H9 (cell line): ENCODE measurements around the gene RPLP1. TPM values are rescaled to one million over a fixed set of nuclear protein-coding genes. Genes with fewer than 3 reads are reported as not detected.

Source experiments
- DNase-seq: peaks from one replicate; pipeline ENCODE4 v3.0.0-alpha.2; 2017
- H2AFZ ChIP-seq: one replicate; pipeline ENCODE4 v1.6.1; 2013; ENCODE audit warnings: mild to moderate bottlenecking, low read length, control low read depth, moderate library complexity
- H2AK5ac ChIP-seq: 2 replicates; pipeline ENCODE4 v1.6.1; 2013; ENCODE audit warnings: low read length, control low read depth, mixed read lengths; ENCODE audit not compliant: insufficient read length
- H2BK120ac ChIP-seq: one replicate; pipeline ENCODE4 v1.6.1; 2013; ENCODE audit warnings: low read depth, mild to moderate bottlenecking, low read length, control low read depth, inconsistent platforms; ENCODE audit not compliant: poor library complexity, severe bottlenecking
- H2BK12ac ChIP-seq: 2 replicates; pipeline ENCODE4 v1.6.1; 2013; ENCODE audit warnings: low read length, control low read depth, mixed read lengths, low read depth; ENCODE audit not compliant: insufficient read length
- H2BK15ac ChIP-seq: 2 replicates; pipeline ENCODE4 v1.6.1; 2013; ENCODE audit warnings: low read depth, low read length, control low read depth
- H2BK20ac ChIP-seq: one replicate; pipeline ENCODE4 v1.6.1; 2013; ENCODE audit warnings: low read depth, mild to moderate bottlenecking, low read length, control low read depth, inconsistent platforms; ENCODE audit not compliant: poor library complexity, severe bottlenecking
- H2BK5ac ChIP-seq: 2 replicates; pipeline ENCODE4 v1.6.1; 2013; ENCODE audit warnings: low read length, control low read depth, mixed read lengths; ENCODE audit not compliant: insufficient read length
- H3K14ac ChIP-seq: 2 replicates; pipeline ENCODE4 v1.6.1; 2013; ENCODE audit warnings: low read length, control low read depth; ENCODE audit not compliant: insufficient read depth
- H3K18ac ChIP-seq: 2 replicates; pipeline ENCODE4 v1.6.1; 2013; ENCODE audit warnings: low read depth, mild to moderate bottlenecking, mixed read lengths, low read length, control low read depth; ENCODE audit not compliant: insufficient read length
- H3K23ac ChIP-seq: 2 replicates; pipeline ENCODE4 v1.6.1; 2013; ENCODE audit warnings: low read length, control low read depth, mixed read lengths, low read depth; ENCODE audit not compliant: insufficient read length
- H3K23me2 ChIP-seq: 2 replicates; pipeline ENCODE4 v1.6.1; 2013; ENCODE audit warnings: low read depth, mild to moderate bottlenecking, mixed read lengths, low read length, control low read depth; ENCODE audit not compliant: insufficient read length, poor library complexity, severe bottlenecking
- H3K27ac ChIP-seq: 2 replicates; pipeline ENCODE4 v1.5.1; 2013; ENCODE audit warnings: low read length, control low read depth, mixed read lengths, low read depth; ENCODE audit not compliant: insufficient read length
- H3K27me3 ChIP-seq: 2 replicates; pipeline ENCODE4 v1.6.1; 2013; ENCODE audit warnings: low read length, control low read depth, inconsistent platforms; ENCODE audit not compliant: insufficient read depth
- H3K4ac ChIP-seq: 2 replicates; pipeline ENCODE4 v1.6.1; 2013; ENCODE audit warnings: low read depth, mild to moderate bottlenecking, control low read depth, inconsistent platforms, low read length, moderate library complexity
- H3K4me1 ChIP-seq: 2 replicates; pipeline ENCODE4 v1.6.1; 2013; ENCODE audit warnings: low read length, control low read depth, inconsistent platforms; ENCODE audit not compliant: insufficient read depth
- H3K4me2 ChIP-seq: 2 replicates; pipeline ENCODE4 v1.6.1; 2013; ENCODE audit warnings: low read length, control low read depth, mixed read lengths; ENCODE audit not compliant: insufficient read length, insufficient read depth
- H3K56ac ChIP-seq: 2 replicates; pipeline ENCODE4 v1.6.1; 2013; ENCODE audit warnings: low read depth, mild to moderate bottlenecking, mixed read lengths, low read length, control low read depth; ENCODE audit not compliant: insufficient read length
- H3K79me1 ChIP-seq: 2 replicates; pipeline ENCODE4 v1.6.1; 2013; ENCODE audit warnings: low read depth, mild to moderate bottlenecking, moderate library complexity, low read length, control low read depth, inconsistent platforms; ENCODE audit not compliant: insufficient read depth, poor library complexity, severe bottlenecking
- H3K79me2 ChIP-seq: 2 replicates; pipeline ENCODE4 v1.6.1; 2013; ENCODE audit warnings: low read length, control low read depth, inconsistent platforms; ENCODE audit not compliant: insufficient read depth
- H3K9ac ChIP-seq: 2 replicates; pipeline ENCODE4 v1.6.1; 2013; ENCODE audit warnings: low read length, control low read depth, mixed read lengths; ENCODE audit not compliant: insufficient read length; ENCODE audit errors: extremely low read depth
- H3K9me3 ChIP-seq: one replicate; pipeline ENCODE4 v1.6.1; 2013; ENCODE audit warnings: low read depth, low read length, inconsistent platforms; ENCODE audit not compliant: control insufficient read depth
- H3T11ph ChIP-seq: one replicate; pipeline ENCODE4 v1.6.1; 2013; ENCODE audit warnings: mild to moderate bottlenecking, low read length, control low read depth, inconsistent platforms
- H4K20me1 ChIP-seq: one replicate; pipeline ENCODE4 v1.6.1; 2013; ENCODE audit not compliant: control insufficient read depth, insufficient read length, insufficient read depth
- H4K5ac ChIP-seq: 2 replicates; pipeline ENCODE4 v1.6.1; 2013; ENCODE audit warnings: low read depth, mild to moderate bottlenecking, mixed read lengths, low read length, control low read depth; ENCODE audit not compliant: insufficient read length
- H4K8ac ChIP-seq: replicated peaks from 2 replicates; pipeline ENCODE4 v1.6.1; 2013; ENCODE audit warnings: low read length, control low read depth, mixed read lengths, low read depth; ENCODE audit not compliant: insufficient read length
- H4K91ac ChIP-seq: 2 replicates; pipeline ENCODE4 v1.6.1; 2013; ENCODE audit warnings: low read depth, mild to moderate bottlenecking, moderate library complexity, mixed read lengths, low read length, control low read depth; ENCODE audit not compliant: insufficient read length
- H3K27ac Mint-ChIP-seq, 3 experiments: 2 replicates in 2 of 3; 3 replicates in 1 of 3; pipeline ENCODE4 v1.8.0; 2020 to 2021; ENCODE audit warnings: mixed read lengths in 3 of 3, mild to moderate bottlenecking in 1 of 3, moderate library complexity in 1 of 3
- H3K27me3 Mint-ChIP-seq: 2 replicates; pipeline ENCODE4 v1.8.0; 2021; ENCODE audit warnings: low read depth, mild to moderate bottlenecking, moderate library complexity, mixed read lengths
- H3K36me3 Mint-ChIP-seq, 3 experiments: 2 replicates in 2 of 3; 3 replicates in 1 of 3; pipeline ENCODE4 v1.8.0; 2020 to 2021; ENCODE audit warnings: low read depth in 3 of 3, mixed read lengths in 3 of 3; ENCODE audit not compliant: insufficient read depth in 1 of 3
- H3K4me1 Mint-ChIP-seq, 2 experiments: 2 replicates each; pipeline ENCODE4 v1.8.0; 2020; ENCODE audit warnings: mixed read lengths in 2 of 2
- H3K4me3 Mint-ChIP-seq, 2 experiments: 2 replicates in 1 of 2; 3 replicates in 1 of 2; pipeline ENCODE4 v1.8.0; 2020 to 2021; ENCODE audit warnings: mild to moderate bottlenecking in 2 of 2, mixed read lengths in 2 of 2, moderate library complexity in 1 of 2
- H3K9me3 Mint-ChIP-seq, 2 experiments: 2 replicates in 1 of 2; 3 replicates in 1 of 2; pipeline ENCODE4 v1.8.0; 2020; ENCODE audit warnings: mild to moderate bottlenecking in 2 of 2, mixed read lengths in 2 of 2, moderate library complexity in 1 of 2
- WGBS: extraction: QIAGEN DNeasy Blood & Tissue Kit; methylation state at CpG from one replicate; pipeline ENCODE4 v1.1.7; 2013; ENCODE audit warnings: missing lambda C conversion rate, low lambda C conversion rate, mixed read lengths; ENCODE audit not compliant: insufficient read length; ENCODE audit errors: extremely low coverage; 5-methylcytosine and 5-hydroxymethylcytosine counted together
- total RNA-seq: library from RNA; stranded (reverse); gene quantifications from 2 replicates; pipeline ENCODE4 v1.2.1, GENCODE V29; 2021
- TF ChIP-seq, protein P1 (sequence below): fragments of 200-600 bp; sonication (generic); conservative IDR thresholded peaks from 3 replicates; pipeline ENCODE4 v1.8.0; 2021; ENCODE audit warnings: antibody characterized with exemption, mild to moderate bottlenecking

RPLP1 gene
- total RNA-seq, 1 experiment from 2014 or later: 1,715 TPM

DNA sequence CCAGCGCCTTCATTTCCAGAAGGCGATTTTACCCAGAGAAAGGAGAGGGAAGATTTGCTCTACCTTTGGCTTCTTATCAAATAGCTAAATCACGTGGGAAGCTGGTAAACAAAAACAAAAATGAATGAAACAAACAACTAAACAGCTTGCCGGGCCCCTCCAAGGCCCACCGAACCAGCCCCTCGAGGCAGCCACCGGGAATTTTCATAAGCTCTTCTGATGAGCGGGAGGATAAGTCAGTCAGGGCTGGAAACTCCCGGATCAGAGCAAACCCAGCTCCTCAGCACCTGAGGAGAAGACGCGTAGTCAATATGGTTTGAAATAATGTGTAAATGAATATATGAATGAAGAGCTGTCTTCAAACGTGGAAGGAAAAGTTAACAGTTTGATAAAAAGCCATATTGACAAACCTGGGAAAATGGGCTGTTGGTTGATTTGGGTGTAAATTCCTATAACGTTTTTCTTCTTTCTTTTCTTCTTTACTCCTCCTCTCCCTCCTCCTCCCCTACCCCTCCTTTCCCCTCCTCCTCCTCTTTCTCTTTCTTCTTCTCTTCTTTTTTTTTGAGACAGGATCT, 10.7 kb downstream of the RPLP1 start:
- Histone ChIP-seq H2BK5ac (no peak overlapping the region), H3K27ac (peak overlapping the region; percentile 72), H2AFZ (peak overlapping the region; percentile 12), H3T11ph (no peak overlapping the region), H2BK15ac (no peak overlapping the region), H3K23me2 (no peaks in the 10 kb centered on the region), H4K20me1 (no peaks in the 10 kb centered on the region), H3K18ac (peak overlapping the region; percentile 47), H3K79me2 (no peaks in the 10 kb centered on the region), H3K4ac (no peak overlapping the region), H3K9me3 (no peaks in the 10 kb centered on the region), H3K79me1 (no peaks in the 10 kb centered on the region), H3K27me3 (no peaks in the 10 kb centered on the region), H3K4me1 (no peaks in the 10 kb centered on the region), H3K23ac (no peak overlapping the region), H2AK5ac (no peak overlapping the region), H2BK120ac (no peak overlapping the region), H2BK20ac (no peak overlapping the region), H3K9ac (peak overlapping the region; percentile 60), H3K14ac (peak overlapping the region; percentile 86; the same call in 1 of the 2 replicates), H2BK12ac (no peak overlapping the region), H4K5ac (no peak overlapping the region), H4K91ac (no peak overlapping the region), H3K4me2 (peak overlapping the region; percentile 67), H4K8ac (no peak overlapping the region), H3K56ac (no peak overlapping the region)
- DNase-seq: no peak
- WGBS: 100% methylated on average over 1 of the region's 13 CpGs
- H3K4me3 Mint-ChIP-seq: peak overlapping the region; percentile 69 to 78
- TF ChIP-seq, protein P1, sequence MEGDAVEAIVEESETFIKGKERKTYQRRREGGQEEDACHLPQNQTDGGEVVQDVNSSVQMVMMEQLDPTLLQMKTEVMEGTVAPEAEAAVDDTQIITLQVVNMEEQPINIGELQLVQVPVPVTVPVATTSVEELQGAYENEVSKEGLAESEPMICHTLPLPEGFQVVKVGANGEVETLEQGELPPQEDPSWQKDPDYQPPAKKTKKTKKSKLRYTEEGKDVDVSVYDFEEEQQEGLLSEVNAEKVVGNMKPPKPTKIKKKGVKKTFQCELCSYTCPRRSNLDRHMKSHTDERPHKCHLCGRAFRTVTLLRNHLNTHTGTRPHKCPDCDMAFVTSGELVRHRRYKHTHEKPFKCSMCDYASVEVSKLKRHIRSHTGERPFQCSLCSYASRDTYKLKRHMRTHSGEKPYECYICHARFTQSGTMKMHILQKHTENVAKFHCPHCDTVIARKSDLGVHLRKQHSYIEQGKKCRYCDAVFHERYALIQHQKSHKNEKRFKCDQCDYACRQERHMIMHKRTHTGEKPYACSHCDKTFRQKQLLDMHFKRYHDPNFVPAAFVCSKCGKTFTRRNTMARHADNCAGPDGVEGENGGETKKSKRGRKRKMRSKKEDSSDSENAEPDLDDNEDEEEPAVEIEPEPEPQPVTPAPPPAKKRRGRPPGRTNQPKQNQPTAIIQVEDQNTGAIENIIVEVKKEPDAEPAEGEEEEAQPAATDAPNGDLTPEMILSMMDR: no peak
- no peaks in the 10 kb centered on the region; the same call in 1 of the 2 replicates for H3K27me3 Mint-ChIP-seq
- peaks cover 0 to 7% (median 4%) of the 10 kb centered on the region in 3 experiments; a peak in 4 of 7 replicates for H3K36me3 Mint-ChIP-seq
- peaks cover 12 to 20% of the 10 kb centered on the region in 2 experiments for H3K4me1 Mint-ChIP-seq
- peak overlapping the region; percentile 87 to 95 (median 92) for H3K27ac Mint-ChIP-seq
- H3K9me3 Mint-ChIP-seq: no peaks in the 10 kb centered on the region
